MV-4-11 (cell line): ENCODE data around the gene KCP.

Source experiments
- DNase-seq: peaks from one replicate; lab custom pipeline; 2025; lab: John Stamatoyannopoulos, UW

KCP gene

GRCh38 chr7:128827248-128827958 lies 83.1 kb downstream of the KCP start:
- no peak for DNase-seq

GRCh38 chr7:128826916-128827247 lies 83.6 kb downstream of the KCP start:
- DNase-seq: no peak
